Measurements from ENCODE around the gene BMP2K.
A peak's percentile ranks its signal among the peaks of the same experiment; 100 is the strongest.
"Not testable (repeated sequence)": the region's sequence is repeated elsewhere in the genome, so short reads cannot be mapped to it uniquely, and the experiment has no call there.

The BMP2K gene

DNA sequence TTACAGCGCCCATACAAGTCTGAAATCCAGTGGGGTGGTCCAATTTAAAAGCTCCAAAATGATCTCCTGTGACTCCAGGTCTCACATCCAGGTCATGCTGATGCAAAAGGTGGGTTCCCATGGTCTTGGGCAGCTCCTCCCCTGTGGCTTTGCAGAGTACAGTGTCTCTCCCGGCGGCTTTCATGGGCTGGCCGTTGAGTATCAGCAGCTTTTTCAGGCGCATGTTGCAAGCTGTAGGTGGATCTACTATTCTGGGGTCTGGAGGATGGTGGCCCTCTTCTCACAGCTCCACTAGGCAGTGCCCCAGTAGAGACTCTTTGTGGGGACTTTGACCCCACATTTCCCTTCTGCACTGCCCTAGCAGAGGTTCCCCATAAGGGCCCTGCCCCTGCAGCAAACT, 92.6 kb downstream of the BMP2K start:
- not testable (repeated sequence) for DNase-seq

DNA sequence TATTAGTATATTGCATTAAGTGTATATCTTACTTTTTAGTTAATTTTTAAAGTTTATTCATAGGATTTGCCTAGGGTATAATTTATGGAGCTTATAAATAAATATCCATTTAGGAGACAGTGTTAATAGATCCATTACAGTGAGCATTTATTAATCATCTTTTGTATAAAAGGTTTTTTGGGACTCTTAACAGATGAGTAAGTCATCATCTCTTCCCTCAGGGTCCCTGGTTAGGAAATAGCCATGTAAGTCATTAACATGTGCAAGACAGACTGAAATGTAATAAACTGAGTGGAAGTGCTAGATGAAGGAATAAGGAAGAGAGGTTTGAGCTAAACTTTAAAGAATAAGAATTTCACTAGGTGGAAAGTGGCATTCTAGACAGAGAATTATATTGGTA, 93.9 kb downstream of the BMP2K start:
- DNase-seq, result no peak

DNA sequence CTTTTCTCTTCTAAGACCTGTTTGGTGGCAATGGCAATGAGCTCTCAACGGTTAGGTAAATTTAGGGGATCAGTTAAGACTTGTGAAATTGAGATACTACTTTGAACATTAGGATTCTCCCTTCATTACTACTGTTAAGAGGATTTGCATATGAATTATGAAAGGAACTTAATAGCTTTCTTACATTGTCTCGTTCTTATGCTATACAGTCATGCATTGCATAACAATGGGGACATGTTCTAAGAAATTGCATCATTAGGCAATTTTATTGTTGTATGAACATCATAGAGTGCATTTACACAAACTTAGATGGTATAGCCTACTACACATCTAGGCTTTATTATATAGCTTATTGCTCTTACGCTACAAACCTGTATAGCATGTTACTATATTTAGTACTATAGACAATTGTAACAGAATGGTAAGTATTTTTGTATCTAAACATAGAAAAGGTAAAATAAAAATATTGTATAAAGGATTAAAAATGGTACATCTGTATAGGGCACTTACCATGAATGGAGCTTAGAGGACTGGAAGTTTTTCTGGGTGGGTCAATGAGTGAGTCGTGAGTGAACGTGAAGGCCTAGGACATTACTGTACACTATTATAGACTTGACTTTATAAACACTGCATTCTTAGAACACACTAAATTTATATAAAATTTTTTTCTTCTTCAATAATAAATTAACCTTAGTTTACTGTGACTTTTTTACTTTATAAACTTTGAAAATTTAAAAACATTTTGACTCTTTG, 100.6 kb downstream of the BMP2K start:
- peak in 1 of 2 experiments; percentile 3 for DNase-seq

DNA sequence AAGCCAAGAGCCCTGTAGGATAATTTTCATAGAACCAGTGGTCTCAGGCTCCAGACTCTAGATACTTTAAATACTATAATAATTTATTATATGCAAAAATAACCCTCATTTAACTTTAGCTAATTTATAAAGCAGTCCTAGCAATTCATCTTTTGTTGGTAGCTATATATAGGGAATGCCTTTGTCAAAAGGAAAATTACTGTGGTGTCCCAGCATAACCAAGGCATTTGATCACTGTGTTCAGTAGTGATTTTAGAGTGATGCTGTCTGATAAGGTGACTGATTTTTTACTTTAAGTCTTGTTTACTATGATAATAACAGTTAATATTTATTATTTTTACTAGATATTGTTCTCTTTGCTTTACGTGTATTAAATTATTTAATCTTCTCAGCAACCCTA, 101.9 kb downstream of the BMP2K start:
- DNase-seq, result no peak

DNA sequence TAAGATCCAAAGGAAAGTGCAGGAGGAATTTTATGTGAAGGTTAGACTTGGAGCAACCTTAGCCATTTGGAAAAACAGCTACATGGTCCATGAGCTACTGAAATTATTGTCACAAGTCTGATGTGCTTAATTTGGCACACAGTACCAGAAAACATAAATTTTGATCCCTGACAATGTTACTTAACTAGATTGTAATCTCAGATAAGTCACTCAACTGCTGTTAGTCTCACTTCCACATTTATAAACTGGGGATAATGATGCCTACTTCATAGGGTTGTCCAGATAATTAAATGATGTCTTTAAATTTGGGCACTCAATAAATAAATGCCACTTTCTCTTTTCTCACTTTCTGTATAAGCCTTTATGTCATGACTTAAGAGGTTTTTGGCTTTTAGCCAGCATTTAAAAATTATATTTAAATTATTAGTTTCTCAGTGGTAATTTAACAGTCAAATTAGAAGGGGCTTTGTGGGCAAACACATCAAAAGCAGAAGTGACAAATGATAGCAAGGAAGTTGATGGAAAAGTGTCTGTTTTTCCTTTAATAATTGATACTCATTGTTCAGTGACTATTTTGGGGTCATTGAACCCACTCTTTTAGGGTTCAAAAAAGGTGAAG, 104.8 kb downstream of the BMP2K start:
- DNase-seq, result no peak

DNA sequence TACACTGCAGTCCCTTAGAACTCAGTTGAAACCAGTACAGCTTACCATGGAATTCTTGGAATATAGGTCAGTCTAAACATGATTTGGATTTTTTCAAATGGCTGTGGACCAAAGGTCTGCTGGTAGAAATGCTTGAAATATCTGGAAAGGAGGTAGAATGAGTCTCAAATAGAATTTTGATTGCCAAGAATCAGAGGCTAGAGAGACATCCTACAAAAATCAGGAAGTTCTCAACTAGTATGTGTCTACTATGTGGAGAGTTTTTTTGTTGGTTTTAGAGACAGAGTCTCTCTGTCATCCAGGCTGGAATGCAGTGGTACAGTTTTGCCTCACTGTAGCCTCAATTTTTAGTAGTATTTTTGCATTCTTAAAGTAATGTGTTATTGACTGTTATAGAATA, 109.4 kb downstream of the BMP2K start:
- no peak for DNase-seq

DNA sequence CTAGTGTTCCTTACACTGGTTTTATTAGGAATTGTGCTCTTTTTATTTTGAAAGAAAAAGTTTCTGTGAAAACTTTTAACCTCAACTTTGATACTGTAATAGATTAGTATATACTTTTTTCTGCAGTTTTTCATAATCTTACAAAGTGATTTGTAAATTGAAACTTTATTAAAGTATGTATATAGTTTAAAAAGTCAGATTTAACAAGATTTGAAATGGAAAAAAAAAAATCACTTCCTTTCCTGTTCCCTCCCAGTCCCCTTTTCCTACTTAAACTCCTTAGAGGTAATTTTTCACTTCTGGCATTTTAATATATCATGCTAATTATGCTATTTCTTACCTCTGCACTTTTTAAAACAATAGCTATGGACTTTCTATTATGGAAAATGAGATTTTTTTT, 113.8 kb downstream of the BMP2K start:
- no peak for DNase-seq

DNA sequence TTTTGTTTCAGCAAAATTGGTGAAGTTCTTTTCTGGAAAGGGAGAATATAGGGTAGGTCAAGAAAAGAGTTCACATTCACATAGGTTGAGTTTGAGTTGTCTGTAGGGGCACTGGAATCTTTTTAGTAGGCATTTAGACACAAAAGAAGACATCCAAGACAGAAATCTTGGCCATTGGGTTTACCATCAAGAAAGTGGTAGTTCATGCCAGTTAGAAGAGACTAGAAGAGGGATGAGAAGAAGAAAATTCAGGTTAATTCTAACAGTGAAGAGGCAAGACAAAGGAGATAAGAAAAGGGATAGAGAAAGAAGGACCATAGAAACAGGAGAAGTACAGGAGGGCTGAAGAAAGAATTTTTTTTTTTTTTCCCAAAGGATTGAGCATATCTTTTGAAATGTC, 123.2 kb downstream of the BMP2K start:
- no peak for DNase-seq

DNA sequence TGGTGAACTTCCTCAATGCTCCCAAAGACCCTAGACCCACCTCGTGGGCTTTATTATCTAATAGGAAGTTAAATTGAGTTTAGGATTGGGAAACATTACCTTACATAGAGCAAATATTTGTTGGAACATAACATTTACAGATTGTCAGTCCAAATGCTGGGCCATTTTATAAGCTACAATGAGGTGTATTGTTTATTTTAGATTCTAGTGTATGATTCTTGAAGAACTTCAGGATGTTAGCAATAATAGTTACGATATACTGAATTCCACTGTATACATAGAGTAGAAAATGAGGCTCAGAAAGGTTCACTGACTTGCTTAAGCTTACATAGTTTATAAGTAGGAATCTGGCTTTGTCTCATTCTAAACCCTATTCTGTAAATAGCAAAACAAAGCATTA, 125.7 kb downstream of the BMP2K start:
- DNase-seq, result no peak

DNA sequence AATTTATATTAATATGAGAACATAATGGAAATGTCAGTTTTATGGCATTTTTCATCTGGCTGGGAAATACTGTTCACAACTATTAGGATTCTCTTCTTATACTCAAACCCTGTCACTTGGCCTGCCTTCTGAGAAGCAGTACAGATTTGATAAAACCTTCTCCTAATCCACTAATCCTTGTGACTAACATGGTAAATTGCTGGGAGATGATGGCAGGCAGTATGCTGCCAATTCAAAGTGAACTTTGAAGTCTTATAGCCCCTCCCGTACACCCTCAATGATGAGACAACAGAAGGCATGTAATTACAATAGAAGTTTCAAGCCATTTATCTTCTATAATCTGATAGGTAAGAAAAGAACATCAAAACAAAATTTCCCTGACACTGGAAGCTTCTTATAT, 126.1 kb downstream of the BMP2K start:
- DNase-seq, result no peak

DNA sequence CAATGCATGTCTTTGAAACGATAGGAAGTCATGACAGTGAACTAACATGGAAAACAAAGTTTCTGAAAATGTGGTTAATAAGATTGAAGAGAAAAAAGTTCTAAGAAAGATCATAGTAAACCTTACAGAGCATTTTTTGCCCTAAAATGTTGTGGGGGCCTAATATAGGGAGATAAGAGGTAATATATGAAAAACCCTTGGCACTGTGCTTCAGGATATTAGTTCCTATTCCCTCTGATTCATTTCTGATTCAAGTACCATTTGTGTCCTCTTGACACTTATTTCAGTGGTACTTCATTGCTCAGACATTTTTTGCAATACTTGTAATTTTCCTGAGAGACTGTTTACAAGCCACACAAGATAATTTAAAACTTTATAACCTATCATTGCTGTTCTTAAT, 128.0 kb downstream of the BMP2K start:
- DNase-seq, result no peak

DNA sequence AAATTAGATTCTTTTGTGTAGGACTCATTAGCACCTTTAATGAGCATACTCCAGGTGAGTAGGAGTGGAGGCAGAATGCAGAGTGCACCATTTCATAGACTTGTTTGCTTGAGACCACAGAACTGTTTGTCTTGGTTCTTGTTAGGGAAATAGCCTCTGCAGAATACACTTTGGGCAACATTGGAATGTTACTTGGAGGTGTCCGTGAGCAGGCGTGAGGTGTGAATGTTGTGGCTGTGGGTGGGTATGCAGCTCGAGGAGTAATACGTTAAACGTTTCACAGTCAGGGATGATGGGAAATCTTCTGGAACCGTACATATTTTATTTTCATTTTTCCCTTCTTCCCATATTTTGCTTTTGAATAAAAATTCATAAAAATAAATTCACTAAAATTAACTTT, 131.5 kb downstream of the BMP2K start:
- no peak for DNase-seq

DNA sequence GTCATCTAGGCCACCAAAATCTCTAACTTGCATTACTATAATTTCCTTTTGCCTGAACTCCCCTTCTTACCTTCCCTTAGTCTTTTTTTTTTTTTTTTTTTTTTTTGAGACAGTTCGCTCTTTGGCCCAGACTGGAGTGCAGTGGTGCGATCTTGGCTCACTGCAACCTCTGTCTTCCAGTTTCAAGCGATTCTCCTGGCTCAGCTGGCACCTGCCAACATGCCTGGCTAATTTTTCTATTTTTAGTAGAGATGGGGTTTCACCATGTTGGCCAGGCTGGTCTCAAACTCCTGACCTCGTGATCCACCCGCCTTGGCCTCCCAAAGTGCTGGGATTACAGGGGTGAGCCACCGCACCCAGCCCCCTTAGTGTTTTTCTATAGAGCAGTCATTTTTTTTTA, 132.8 kb downstream of the BMP2K start:
- not testable (repeated sequence) for DNase-seq

DNA sequence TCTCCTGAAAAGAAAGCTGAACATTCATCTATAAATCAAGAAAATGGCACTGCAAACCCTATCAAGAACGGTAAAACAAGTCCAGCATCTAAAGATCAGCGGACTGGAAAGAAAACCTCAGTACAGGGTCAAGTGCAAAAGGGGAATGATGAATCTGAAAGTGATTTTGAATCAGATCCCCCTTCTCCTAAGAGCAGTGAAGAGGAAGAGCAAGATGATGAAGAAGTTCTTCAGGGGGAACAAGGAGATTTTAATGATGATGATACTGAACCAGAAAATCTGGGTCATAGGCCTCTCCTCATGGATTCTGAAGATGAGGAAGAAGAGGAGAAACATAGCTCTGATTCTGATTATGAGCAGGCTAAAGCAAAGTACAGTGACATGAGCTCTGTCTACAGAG, 134.5 kb downstream of the BMP2K start:
- DNase-seq, result no peak

DNA sequence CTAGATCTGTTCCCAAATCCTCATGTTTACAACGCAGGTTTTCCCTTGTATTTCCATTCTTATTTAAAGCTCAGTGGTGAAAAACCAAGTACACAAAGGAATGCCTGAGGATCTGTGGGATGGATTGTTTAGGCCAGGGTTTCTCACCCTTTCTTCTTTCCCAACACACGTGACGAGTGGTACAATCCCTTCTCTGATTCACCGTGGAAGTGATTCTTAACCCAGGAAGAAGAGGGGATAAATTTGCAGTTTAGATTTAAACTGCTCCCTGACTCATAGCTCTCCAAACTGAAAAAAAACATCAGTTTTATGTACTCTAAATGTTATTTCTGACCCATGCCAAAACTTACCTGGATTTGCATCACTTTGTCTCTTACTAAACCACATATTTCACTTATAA, 146.1 kb downstream of the BMP2K start:
- DNase-seq, result no peak

DNA sequence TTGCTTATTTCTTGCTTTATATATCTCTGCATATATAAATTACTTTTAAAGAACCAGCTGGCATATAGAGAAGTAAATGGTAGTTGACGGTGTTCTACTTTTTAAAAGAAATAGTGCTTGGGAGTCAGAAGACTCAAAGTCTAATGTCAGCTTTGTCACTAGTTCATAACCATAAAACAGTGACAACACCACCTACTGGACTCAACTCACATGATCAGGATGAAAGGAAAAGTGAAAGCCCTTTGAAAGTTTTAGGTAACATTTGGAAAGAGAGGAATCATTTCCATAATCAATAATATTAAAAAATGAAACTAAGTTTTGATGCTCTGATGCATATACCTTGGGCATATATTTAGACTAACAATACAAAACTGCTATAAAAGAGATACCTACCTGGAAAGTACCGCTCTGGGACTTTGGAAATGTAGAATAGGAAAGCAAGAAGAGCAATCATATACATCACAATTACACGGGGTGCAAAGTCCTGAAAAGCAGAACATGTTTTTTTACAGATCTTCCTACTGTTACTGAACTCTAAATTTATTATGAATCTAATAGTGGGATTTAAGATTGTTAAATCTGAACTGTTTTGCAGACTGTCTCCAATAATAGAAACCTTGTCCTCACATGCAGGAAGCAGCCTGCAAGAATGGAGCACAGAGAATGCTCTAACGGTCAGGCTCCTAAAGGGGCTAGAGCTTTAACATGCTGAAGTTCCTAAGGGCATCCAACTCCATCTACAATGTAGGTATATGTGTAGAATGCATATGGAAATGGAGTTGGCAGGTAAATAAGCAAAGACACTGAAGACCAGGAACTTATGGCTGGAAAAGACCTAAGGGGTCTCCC, 147.5 kb downstream of the BMP2K start:
- DNase-seq, result peak in 1 of 2 experiments; percentile 3

DNA sequence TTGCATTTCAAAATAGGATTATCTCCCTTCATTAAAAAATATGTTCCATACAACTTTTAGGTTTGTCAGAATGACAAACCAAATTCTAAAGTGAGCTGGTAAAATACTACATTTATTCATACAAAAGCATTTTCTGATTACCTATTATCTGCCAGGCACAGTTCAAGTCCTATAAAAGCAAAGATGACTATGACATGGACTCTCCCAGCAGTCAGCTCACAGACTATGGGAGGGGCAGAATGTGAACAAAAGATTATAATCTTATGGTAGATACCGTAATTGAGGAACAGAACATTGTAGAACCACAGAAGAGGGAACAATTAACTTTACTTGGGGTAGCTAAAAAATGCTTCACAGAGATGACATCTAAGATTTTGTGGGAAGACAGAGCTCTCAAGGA, 150.7 kb downstream of the BMP2K start:
- no peak for DNase-seq

DNA sequence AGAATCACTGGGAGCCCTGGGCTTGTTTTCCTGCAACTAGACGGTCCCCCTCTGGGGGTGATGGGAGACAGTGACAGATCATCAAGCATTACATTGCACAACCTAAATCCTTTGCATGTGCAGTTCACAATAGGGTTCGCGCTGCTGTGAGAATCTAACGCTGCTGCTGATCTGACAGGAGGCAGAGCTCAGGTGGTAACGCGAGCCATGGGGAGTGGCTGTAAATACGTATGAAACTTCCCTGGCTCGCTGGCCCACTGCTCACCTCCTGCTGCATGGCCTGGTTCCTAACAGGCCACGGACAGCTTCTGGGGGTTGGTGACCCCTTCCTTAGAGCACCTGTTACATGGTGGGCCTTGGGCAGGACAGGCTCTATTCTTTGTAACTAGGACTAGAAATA, 152.7 kb downstream of the BMP2K start:
- DNase-seq, result no peak

DNA sequence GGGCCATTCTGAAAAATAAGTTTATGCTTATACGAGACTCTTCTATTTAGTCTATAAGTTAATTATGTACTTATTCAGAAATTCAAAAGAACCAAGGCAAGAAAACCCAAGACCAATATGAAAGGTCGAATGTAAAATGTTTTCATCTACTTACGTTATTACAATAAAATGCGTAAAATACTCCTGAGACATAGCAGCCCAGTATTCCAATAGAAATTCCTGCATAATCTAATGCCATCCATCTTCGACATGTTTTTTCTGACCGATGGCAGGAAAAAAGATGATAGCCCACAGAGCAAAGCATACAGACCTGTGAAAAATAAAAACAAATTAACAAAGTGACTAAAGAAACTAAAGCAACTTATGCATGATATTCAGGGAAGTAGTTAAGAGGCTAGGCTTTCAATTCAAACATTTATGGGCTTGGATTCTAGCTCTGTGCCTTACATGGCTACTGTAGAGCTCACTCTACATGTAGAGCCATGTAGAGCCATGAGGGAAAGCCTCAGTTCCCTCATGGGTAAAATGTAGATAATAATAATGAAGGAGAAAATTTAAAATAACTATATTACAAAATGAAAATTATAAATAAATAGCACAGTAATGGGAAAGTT, 154.0 kb downstream of the BMP2K start:
- DNase-seq, result no peak

DNA sequence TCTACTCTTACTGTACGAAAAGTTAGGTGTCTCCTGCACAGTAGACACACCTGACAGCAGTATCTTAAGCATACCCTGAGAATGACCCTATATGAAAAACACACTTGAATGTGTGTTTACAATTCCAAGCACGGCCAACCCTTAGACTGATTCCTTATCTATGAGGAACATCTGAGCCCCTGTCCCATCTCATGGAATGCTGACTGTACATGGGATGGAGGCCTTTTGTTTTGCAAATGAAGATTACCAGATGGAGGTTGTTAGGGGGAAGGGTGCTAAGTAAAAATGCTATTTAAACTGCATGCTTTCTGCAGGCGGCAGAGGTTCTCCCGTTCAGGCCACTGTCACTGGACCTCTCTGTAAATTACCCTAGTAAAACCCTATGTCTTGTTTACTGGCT, 160.8 kb downstream of the BMP2K start:
- DNase-seq, result no peak

DNA sequence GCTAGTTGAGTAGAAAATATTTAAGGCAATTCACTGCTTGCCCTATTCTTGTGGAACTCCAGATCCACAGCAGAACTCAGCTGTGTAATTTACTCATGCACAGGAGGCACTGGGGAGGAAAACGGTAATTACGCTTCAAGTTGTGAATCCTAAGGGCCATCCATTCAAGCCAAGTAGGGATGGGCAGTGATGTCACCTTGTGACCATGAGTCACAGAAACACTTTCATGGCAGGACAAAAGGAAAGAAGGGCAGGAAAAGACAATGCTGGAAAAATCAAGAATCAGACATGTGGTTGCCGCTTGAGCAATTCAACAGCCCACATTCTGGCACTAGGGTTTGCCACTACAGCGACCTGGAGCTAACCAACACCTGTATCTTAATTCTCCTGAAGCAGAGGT, 161.7 kb downstream of the BMP2K start:
- DNase-seq, result no peak

DNA sequence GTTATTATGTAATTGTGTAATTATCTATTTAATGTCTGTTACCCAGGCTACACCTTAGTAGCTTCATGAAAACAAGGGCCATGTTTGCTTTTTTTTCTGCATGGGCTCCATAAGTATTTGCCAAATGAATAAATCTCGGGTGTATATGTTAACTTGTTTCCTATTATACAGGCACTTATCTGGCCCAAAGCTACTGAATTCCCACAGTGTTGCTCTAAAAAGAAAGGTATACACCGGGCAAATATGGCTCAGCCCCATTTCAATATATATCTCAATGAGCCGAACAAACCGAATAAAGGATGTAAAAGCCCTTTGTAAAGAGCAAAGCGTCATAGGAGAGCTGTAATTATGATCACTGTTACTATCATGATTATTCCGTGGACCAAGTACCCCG, 162.3 kb downstream of the BMP2K start:
- DNase-seq, result peak in 1 of 2 experiments; percentile 35

DNA sequence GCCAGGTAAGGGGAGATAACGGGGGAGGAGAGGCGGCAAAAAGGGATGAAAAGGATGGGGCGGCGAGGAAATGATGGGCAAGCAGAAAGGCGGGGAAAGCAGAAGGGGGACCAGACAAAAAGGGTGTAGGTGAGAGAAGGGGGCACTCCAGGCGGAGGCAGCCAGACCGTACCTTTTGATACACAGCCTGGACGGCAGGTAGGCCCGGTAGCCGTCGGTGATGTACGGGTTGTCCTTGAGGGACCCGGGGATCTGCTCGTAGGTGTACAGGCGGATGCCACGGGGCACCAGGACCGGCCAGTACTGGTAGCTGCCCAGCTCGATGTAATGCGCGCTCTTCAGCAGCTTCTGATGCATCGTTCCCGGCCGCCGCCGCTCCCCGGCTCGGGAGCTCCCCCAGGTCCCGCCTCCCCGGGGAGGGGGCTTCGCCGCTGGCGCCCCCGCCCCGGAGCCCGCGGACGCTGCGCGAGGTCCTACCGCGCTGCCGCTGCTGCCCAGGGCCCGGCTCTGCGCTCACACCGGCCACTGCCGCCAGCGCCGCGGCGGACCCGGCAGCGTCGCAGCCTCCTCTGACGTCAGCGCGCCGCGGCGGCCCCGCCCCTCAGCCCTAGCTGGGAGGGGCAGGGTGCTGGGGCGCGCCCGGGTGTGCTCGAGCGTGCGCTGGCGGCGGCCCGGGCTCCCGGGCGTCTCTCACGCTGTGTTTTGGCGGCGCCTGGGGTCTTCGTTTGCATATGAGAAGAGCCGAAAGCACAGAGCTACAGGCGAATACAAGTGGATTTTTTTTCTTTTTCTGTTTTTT, 162.9 kb downstream of the BMP2K start, which contains the start of gene PAQR3:
TSS of gene PAQR3 (minus strand) at position 571 of the 799 bp plus-strand sequence. CDS start at position 357, 214 bp downstream.
- peak; percentile 73 to 74 for DNase-seq
